Measurements from ENCODE around the gene EPB42.

DNA sequence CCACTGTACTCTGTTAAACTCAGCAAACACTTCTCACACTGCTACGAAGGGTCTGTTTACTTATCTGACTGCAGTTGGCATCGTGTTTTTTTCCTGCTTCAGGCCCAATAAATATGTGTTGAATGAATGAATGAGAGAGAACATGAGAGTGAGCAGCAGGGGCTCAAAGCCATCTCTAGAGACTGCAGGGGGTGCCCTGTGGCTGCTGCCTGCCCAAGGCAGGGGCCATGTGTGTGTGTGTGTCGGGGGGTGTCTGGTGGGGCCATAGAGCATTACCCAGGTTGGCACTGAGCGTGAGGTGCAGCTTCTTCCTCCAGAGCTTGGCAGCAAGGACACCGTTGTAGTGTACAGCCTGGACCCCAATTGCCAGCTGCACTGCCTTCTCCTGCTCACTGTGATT lies 14.8 kb downstream of the EPB42 start:
- TF ChIP-seq POLR2A (IDR thresholded peaks at IDR 0.05), result no peak
- TF ChIP-seq, protein P1, sequence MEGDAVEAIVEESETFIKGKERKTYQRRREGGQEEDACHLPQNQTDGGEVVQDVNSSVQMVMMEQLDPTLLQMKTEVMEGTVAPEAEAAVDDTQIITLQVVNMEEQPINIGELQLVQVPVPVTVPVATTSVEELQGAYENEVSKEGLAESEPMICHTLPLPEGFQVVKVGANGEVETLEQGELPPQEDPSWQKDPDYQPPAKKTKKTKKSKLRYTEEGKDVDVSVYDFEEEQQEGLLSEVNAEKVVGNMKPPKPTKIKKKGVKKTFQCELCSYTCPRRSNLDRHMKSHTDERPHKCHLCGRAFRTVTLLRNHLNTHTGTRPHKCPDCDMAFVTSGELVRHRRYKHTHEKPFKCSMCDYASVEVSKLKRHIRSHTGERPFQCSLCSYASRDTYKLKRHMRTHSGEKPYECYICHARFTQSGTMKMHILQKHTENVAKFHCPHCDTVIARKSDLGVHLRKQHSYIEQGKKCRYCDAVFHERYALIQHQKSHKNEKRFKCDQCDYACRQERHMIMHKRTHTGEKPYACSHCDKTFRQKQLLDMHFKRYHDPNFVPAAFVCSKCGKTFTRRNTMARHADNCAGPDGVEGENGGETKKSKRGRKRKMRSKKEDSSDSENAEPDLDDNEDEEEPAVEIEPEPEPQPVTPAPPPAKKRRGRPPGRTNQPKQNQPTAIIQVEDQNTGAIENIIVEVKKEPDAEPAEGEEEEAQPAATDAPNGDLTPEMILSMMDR (IDR thresholded peaks at IDR 0.05 in 8 of 11, conservative IDR thresholded peaks at IDR 0.05 in 3 of 11), result no peak
